ENCODE results near the gene SNF8. TPM values are rescaled to one million over a fixed set of nuclear protein-coding genes. Genes with fewer than 3 reads are reported as not detected.

Gene SNF8
- total and polyA plus RNA-seq, 7 experiments from 2014 or later, result 54.8 to 122 (median 63.2) TPM

DNA sequence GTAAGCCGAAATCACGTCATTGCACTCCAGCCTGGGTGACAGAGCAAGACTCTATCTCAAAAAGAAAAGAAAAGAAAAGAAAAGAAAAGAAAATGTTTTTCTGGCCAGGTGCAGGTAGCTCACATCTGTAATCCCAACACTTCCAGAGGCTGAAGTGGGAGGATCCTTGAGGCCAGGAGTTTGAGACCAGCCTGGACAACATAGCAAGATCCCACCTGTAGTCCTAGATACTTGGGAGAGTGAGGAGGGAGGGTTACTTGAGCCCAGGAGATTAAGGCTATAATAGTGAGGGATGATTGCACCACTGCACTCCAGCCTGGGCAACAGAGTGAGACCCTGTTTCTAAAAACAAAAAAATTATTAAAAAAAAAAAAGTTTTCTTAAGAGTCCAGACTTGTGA, 54.6 kb downstream of the SNF8 start:
- H3K36me3 ChIP-seq (ENCODE audit: control insufficient read depth in 2 of 3, insufficient read depth in 3 of 3, low read length in 3 of 3), result peaks cover 0 to 5% (median 0%) of the 10 kb centered on the region in 3 experiments
- H3K27ac ChIP-seq (ENCODE audit: low read depth, low read length), result no peak overlapping the region
- H3K36me3 Mint-ChIP-seq, result peaks cover 0 to 4% (median 0%) of the 10 kb centered on the region in 5 donors
- H3K9me3 Mint-ChIP-seq, result peaks cover 0 to 2% (median 0%) of the 10 kb centered on the region in 11 donors
- ChIA-PET POLR2A (interaction anchor here (0.6 to 5.8 kb wide), 2 partner anchors 18 to 61 kb away, joined by 3 to 62 read pairs; partner anchors contain the start of gene UBE2Z), CTCF (interaction anchor here (0.6 to 1.3 kb wide), 2 partner anchors 13 to 18 kb away, joined by 3 to 4 read pairs; no protein-coding TSS in a partner anchor)
- no peaks in the 10 kb centered on the region for H3K9me3 ChIP-seq (ENCODE audit: control insufficient read depth in 2 of 3, low read length in 3 of 3)
- no peak for ATAC-seq
- no peak for DNase-seq
- H3K4me1 ChIP-seq (ENCODE audit: control insufficient read depth in 2 of 2, insufficient read depth in 2 of 2, low read length in 2 of 2), result peaks cover 5 to 16% of the 10 kb centered on the region in 2 donors
- peaks cover 17 to 30% (median 28%) of the 10 kb centered on the region in 7 donors for H3K4me1 Mint-ChIP-seq
- H3K27ac Mint-ChIP-seq, result no peak overlapping the region
- intact Hi-C loops (cut with micrococcal nuclease), result loop anchor here (5.0 to 10.0 kb wide), 6 partner anchors 107 to 993 kb away; partner anchors contain the start of genes CBX1 (in 1 of the 2), HOXB2 (in 1 of the 2), IGF2BP1 (in 1 of the 2) and KAT7 (in 1 of the 2)
- no peaks in the 10 kb centered on the region for H3K27me3 ChIP-seq (ENCODE audit: control insufficient read depth in 2 of 2, insufficient read depth in 2 of 2, low read length in 2 of 2)
- H3K4me3 Mint-ChIP-seq, result peak overlapping the region in 2 of 10 donors; percentile 13 to 45
- peaks cover 0 to 3% (median 0%) of the 10 kb centered on the region in 5 donors for H3K27me3 Mint-ChIP-seq
- H3K4me3 ChIP-seq (ENCODE audit: low read length), result no peak overlapping the region

GRCh38 chr17:48883171-48883570, 61.5 kb downstream of the SNF8 start:
- H3K27me3 ChIP-seq (ENCODE audit: control insufficient read depth in 2 of 2, insufficient read depth in 2 of 2, low read length in 2 of 2), result no peaks in the 10 kb centered on the region
- ChIA-PET POLR2A (no interaction called here), CTCF (interaction anchor here (1.2 to 2.5 kb wide), 4 partner anchors 16 to 194 kb away, joined by 5 to 14 read pairs (median 6); no protein-coding TSS in a partner anchor)
- Mint-ChIP-seq H3K36me3 (no peaks in the 10 kb centered on the region), H3K9me3 (no peaks in the 10 kb centered on the region), H3K27me3 (peaks cover 0 to 4% (median 0%) of the 10 kb centered on the region in 5 donors), H3K27ac (no peak overlapping the region), H3K4me1 (peaks cover 0 to 13% (median 4%) of the 10 kb centered on the region in 7 donors), H3K4me3 (no peak overlapping the region)
- intact Hi-C loops (cut with micrococcal nuclease), result no loop called here
- DNase-seq (no peak), ATAC-seq (no peak)
- no peak overlapping the region for H3K27ac ChIP-seq (ENCODE audit: low read depth, low read length)
- H3K9me3 ChIP-seq (ENCODE audit: control insufficient read depth in 2 of 3, low read length in 3 of 3), result no peaks in the 10 kb centered on the region
- no peaks in the 10 kb centered on the region for H3K4me1 ChIP-seq (ENCODE audit: control insufficient read depth in 2 of 2, insufficient read depth in 2 of 2, low read length in 2 of 2)
- no peaks in the 10 kb centered on the region for H3K36me3 ChIP-seq (ENCODE audit: control insufficient read depth in 2 of 3, insufficient read depth in 3 of 3, low read length in 3 of 3)
- H3K4me3 ChIP-seq (ENCODE audit: low read length), result no peak overlapping the region

DNA sequence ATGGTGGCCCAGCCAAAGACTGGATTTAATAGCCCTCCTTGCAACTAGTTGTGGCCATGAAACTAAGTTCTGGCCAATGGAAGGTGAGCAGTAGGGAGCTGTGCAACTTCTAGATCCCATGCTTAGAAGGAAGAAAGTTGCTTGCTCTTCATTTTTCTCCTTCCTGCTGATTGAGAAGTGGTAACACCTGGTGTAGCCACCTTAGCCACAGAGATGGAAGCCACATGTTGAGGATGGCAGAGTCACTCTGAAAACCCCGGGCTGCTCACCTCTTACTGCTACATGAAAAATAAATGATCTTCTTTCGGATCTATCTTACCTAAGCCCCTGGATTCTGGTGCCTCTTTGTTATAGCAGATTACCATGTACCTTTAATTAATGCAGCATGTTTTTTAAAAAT, 62.4 kb downstream of the SNF8 start:
- H3K4me1 ChIP-seq (ENCODE audit: control insufficient read depth in 2 of 2, insufficient read depth in 2 of 2, low read length in 2 of 2), result no peaks in the 10 kb centered on the region
- no peaks in the 10 kb centered on the region for H3K9me3 ChIP-seq (ENCODE audit: control insufficient read depth in 2 of 3, low read length in 3 of 3)
- DNase-seq (no peak), ATAC-seq (no peak)
- H3K36me3 Mint-ChIP-seq, result no peaks in the 10 kb centered on the region
- no peaks in the 10 kb centered on the region for H3K27me3 ChIP-seq (ENCODE audit: control insufficient read depth in 2 of 2, insufficient read depth in 2 of 2, low read length in 2 of 2)
- H3K4me3 Mint-ChIP-seq, result no peak overlapping the region
- H3K9me3 Mint-ChIP-seq, result no peaks in the 10 kb centered on the region
- ChIA-PET POLR2A (no interaction called here), CTCF (interaction anchor here (0.6 to 7.4 kb wide), 6 partner anchors 17 to 1719 kb away, joined by 3 to 112 read pairs (median 5); partner anchors contain the start of gene TTLL6)
- peaks cover 0 to 16% (median 4%) of the 10 kb centered on the region in 7 donors for H3K4me1 Mint-ChIP-seq
- no peak overlapping the region for H3K4me3 ChIP-seq (ENCODE audit: low read length)
- no peak overlapping the region for H3K27ac ChIP-seq (ENCODE audit: low read depth, low read length)
- no peak overlapping the region for H3K27ac Mint-ChIP-seq
- intact Hi-C loops (cut with micrococcal nuclease), result no loop called here
- H3K27me3 Mint-ChIP-seq, result peaks cover 0 to 4% (median 0%) of the 10 kb centered on the region in 5 donors
- H3K36me3 ChIP-seq (ENCODE audit: control insufficient read depth in 2 of 3, insufficient read depth in 3 of 3, low read length in 3 of 3), result no peaks in the 10 kb centered on the region

Other genes with a start within 250 kb of the SNF8 start
- not detected for gene PRAC1, start 222.3 kb downstream of the SNF8 start, total RNA-seq
- gene PRAC1, start 222.3 kb downstream of the SNF8 start, polyA plus RNA-seq, result not detected
- not detected for gene PRAC2, start 221.7 kb downstream of the SNF8 start, total RNA-seq
- not detected for gene PRAC2, start 221.7 kb downstream of the SNF8 start, polyA plus RNA-seq
- not detected for gene HOXB13, start 216.1 kb downstream of the SNF8 start, total RNA-seq
- not detected for gene HOXB13, start 216.1 kb downstream of the SNF8 start, polyA plus RNA-seq
- gene TTLL6, start 127.6 kb downstream of the SNF8 start, total RNA-seq, result not detected
- not detected for gene TTLL6, start 127.6 kb downstream of the SNF8 start, polyA plus RNA-seq
- gene CALCOCO2, start 113.8 kb downstream of the SNF8 start, total RNA-seq, result 100 to 1,000 TPM; 129 to 208 (median 139) TPM
- gene CALCOCO2, start 113.8 kb downstream of the SNF8 start, polyA plus RNA-seq, result 100 to 1,000 TPM; 159 to 167 TPM
- 100 to 1,000 TPM in 1 of 5 experiments, 10 to 100 TPM in 4; 28.0 to 102 (median 37.0) TPM for gene ATP5MC1, start 52.1 kb downstream of the SNF8 start, total RNA-seq
- gene ATP5MC1, start 52.1 kb downstream of the SNF8 start, polyA plus RNA-seq, result 100 to 1,000 TPM; 155 to 179 TPM
- gene UBE2Z, start 36.4 kb downstream of the SNF8 start, total RNA-seq, result 10 to 100 TPM; 71.6 to 96.6 (median 91.8) TPM
- gene UBE2Z, start 36.4 kb downstream of the SNF8 start, polyA plus RNA-seq, result 10 to 100 TPM; 52.1 to 55.6 TPM
- gene GIP, start 23.8 kb upstream of the SNF8 start, total RNA-seq, result not detected
- not detected for gene GIP, start 23.8 kb upstream of the SNF8 start, polyA plus RNA-seq
- not detected for gene IGF2BP1, start 52.5 kb upstream of the SNF8 start, total RNA-seq
- gene IGF2BP1, start 52.5 kb upstream of the SNF8 start, polyA plus RNA-seq, result not detected
- under 1 TPM in 4 of 5 experiments, not detected in 1; 0.03 to 0.05 (median 0.05) TPM for gene B4GALNT2, start 187.9 kb upstream of the SNF8 start, total RNA-seq
- not detected for gene B4GALNT2, start 187.9 kb upstream of the SNF8 start, polyA plus RNA-seq

All from naive thymus-derived CD4-positive, alpha-beta T cell (primary cell).